ENCODE measurements around the gene ATF6.

DNA sequence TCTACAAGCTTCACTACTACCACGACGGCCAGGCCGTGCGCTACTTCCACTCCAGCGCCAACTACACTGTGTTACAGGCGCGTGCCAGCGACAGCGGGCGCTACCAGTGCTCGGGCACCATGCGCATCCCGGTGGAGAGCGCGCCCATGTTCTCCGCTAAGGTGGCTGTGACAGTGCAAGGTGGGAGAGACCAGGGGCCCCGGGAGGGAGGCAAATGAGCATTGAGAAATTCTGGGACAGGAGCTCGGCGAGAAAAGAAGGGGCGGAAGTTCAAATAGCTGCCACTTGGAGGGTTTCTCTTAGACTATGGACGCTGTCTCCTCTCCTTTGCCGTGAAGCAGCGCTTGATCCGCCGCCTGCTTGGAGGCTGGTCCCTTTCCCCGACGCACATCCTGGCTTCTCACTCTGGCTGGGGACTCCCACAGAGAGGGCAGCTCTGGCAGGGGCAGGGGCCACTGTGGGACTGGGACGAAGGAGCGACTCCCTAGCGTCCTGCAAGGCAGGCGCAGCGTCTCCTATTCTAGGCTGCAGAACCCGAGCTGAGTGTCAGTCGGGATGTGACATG, 40.1 kb upstream of the ATF6 start:
- TF ChIP-seq CTCF (IDR thresholded peaks at IDR 0.05) (peak in 1 of 3 experiments; percentile 48), POLR2A (IDR thresholded peaks at IDR 0.05) (no peak)
